ENCODE measurements around the gene SEC23IP.

The SEC23IP gene

GRCh38 chr10:119942973-119943372, 50.4 kb downstream of the SEC23IP start:
- no peak for DNase-seq

DNA sequence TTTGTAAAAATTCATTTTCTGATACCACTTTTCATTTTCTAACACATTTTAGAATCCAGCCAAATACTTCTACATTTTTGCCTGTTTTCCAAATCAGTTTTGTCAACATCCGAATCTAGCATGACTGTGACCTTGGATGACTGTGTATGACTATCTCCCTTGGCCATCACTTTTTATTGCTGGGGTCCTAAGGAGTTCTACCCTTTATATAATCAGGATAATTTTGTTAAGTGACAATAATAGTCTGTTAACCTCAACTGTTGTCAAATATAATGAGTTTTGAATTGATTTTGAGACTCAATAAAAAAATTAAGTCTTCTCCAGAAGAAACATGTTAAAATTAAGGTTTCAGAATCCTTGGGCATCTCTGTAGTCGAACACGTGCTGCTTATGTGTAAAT, 53.3 kb downstream of the SEC23IP start:
- DNase-seq: no peak

DNA sequence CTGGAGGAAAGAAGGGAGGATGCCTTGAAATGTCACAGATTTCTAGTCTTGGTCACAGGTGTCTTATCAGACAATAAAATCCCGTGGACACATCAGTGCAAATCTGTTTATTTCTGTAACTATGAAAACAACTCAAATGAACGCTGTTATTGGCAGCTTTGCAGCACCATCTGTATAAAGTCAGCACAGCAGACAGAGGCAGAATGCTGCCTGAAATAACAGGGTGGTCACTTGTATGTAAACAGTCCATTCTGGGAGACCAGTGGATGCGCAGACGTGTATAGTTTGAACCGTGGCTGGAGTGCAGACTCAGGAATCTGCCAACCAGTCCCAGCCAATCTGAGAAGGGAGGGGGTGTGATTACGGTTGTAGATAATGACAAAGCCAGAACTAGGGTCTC, 54.8 kb downstream of the SEC23IP start:
- no peak for DNase-seq

- no peak for DNase-seq
These were observed 64.9 kb downstream of the SEC23IP start for GRCh38 chr10:119957451-119957850.

DNA sequence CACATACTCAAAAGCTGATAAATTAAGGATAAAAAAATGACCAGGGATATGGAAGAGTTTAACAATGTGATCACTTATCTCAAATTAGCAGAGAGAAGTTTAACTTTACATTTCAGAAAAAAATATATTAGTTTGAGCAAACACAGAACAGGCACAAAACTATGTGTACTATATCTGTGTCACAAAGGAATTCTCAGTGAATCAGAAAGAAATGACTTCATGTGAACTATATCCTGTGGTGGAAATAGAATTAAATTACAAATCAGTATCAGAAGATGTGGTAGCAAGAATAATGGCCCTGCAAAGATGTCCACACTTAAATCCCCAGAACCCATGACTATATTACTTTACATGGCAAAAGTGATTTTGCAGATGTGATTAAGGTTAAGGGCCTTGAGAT, 70.3 kb downstream of the SEC23IP start:
- no peak for DNase-seq

GRCh38 chr10:119967066-119967465, 74.5 kb downstream of the SEC23IP start:
- DNase-seq: no peak

DNA sequence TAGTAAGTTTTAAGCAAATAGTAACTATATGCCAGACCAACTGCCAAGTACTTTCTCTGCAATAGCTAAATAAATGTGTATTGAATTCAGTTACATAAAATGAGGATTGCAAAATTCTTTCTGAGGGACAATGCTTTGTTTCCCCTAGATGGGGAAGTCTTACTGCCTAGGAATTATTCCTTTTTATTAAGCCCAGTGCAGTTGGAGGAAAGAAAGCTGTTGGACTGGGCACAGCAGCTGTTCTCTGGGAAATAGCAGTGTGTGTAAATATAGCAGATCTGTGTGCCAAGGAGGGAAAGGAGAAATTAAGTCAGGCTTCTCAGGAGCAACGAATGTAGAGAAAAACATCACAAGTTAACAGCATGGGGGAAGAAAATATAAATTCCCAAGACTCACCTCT, 77.1 kb downstream of the SEC23IP start:
- DNase-seq: no peak

DNA sequence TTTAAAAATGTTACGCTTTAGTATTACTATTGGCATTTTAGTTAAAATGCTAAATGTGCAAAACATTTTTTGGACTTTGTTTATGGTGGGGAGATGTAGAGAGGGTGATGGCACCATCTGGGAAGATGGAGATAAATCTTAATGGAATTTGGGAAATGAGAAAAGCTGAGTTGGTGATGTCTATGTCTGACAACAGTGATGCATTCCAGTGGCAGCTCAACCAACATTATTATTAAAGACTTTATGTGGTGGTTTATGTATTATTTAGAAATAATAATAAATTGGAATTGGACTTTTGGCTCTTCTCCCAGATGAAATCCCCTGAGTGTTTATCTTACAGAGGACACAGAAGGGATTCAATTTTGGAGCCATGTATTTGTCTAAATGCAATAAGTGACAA, 77.6 kb downstream of the SEC23IP start:
- no peak for DNase-seq

- DNase-seq: no peak
These were observed 78.4 kb downstream of the SEC23IP start for GRCh38 chr10:119970963-119971362.

GRCh38 chr10:119973281-119973680, 80.8 kb downstream of the SEC23IP start:
- no peak for DNase-seq

DNA sequence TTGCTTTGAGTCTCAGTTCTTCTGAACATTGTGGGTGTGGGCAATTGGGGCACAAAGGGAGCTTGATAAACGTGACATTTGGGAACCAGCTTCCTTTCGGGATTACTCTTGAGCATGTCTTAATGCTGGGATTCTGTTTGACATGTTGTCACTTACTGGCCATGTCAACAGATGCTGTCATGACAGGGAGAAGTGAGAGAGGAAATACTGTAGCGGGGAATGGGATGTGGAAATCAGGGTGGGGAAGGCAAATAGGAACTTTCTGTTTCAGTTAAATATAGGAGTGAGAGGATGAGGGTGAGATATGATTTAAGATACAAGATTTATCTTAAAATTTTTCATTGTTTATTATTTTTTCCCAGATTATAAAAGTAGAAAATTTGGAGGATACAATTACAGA, 83.9 kb downstream of the SEC23IP start:
- no peak for DNase-seq

GRCh38 chr10:119980956-119981750, 88.6 kb downstream of the SEC23IP start:
- no peak for DNase-seq

- no peak for DNase-seq
These were observed 89.3 kb downstream of the SEC23IP start for GRCh38 chr10:119981826-119982225.

- no peak for DNase-seq
These were observed 95.8 kb downstream of the SEC23IP start for GRCh38 chr10:119988333-119988732.

DNA sequence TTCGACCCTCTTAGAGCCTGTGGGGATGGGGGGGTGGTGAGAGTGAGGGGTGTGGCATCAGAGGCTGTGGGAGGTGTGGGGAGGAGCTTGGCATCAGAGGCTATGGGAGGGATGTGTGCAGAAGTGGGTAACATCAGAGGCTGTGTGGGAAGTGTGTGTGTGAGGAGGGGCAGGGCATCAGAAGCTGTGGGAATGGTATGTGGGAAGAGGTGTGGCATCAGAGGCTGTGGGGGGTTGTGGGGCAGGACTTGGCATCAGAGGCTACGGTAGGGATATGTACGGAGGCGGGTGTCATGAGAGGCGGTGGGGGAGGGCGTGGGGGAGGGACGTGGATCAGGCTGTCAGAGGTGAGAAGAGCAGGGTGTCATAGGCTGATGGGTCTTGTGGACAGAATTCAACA, 97.4 kb downstream of the SEC23IP start:
- no peak for DNase-seq

- no peak for DNase-seq
These were observed 98.5 kb downstream of the SEC23IP start for GRCh38 chr10:119991066-119991465.

- no peak for DNase-seq
These were observed 99.3 kb downstream of the SEC23IP start for GRCh38 chr10:119991816-119992215.
